Activated B cell treated with CpG ODN at 0.5 μM for 24 hours (primary cell): Measurements from ENCODE around the gene ME2. TPM values are rescaled to one million over a fixed set of nuclear protein-coding genes. Genes with fewer than 3 reads are reported as not detected.

Experiments used
- ATAC-seq: fragments of 200-7000 bp; cut with Tn5 transposase; one replicate; pipeline ENCODE4 v1.10.0; 2021; ENCODE audit warnings: low read depth, mild to moderate bottlenecking, moderate library complexity
- CTCF ChIA-PET: fragments of 350-600 bp; sonication (Branson Sonifier 250); formaldehyde crosslinking; loops from one replicate; lab custom pipeline; 2021; ENCODE audit warnings: antibody characterized with exemption; lab: Charles Lee
- POLR2A ChIA-PET: fragments of 350-600 bp; sonication (Branson Sonifier 250); formaldehyde crosslinking; loops from one replicate; lab custom pipeline; 2021; ENCODE audit warnings: antibody characterized with exemption; lab: Charles Lee
- DNase-seq: peaks from one replicate; pipeline ENCODE4 v3.0.0; 2022
- H3K27ac Mint-ChIP-seq: one replicate; pipeline ENCODE4 v1.8.0; 2020; ENCODE audit warnings: mixed read lengths
- H3K27me3 Mint-ChIP-seq: one replicate; pipeline ENCODE4 v1.8.0; 2021; ENCODE audit warnings: mixed read lengths
- H3K36me3 Mint-ChIP-seq: one replicate; pipeline ENCODE4 v1.8.0; 2021; ENCODE audit warnings: low read depth, mixed read lengths
- H3K4me1 Mint-ChIP-seq: one replicate; pipeline ENCODE4 v1.8.0; 2021; ENCODE audit warnings: mixed read lengths
- H3K4me3 Mint-ChIP-seq: one replicate; pipeline ENCODE4 v1.8.0; 2020; ENCODE audit warnings: mild to moderate bottlenecking, mixed read lengths
- H3K9me3 Mint-ChIP-seq: one replicate; pipeline ENCODE4 v1.8.0; 2020; ENCODE audit warnings: mixed read lengths
- intact Hi-C: fragments of 100-400 bp; cut with micrococcal nuclease; formaldehyde crosslinking; loops from one replicate; pipeline ENCODE4 v1.15.1; 2024
- total RNA-seq: library from RNA; stranded (reverse); gene quantifications from 2 replicates; pipeline ENCODE4 v1.2.3, GENCODE V29; 2022
- TF ChIP-seq, protein P1 (sequence below): fragments of 200-600 bp; IDR thresholded peaks from one replicate; pipeline ENCODE4 v1.8.0; 2022; ENCODE audit warnings: antibody characterized with exemption, mild to moderate bottlenecking

The ME2 gene
- total RNA-seq, 1 donor from 2014 or later = 63.5 TPM

DNA sequence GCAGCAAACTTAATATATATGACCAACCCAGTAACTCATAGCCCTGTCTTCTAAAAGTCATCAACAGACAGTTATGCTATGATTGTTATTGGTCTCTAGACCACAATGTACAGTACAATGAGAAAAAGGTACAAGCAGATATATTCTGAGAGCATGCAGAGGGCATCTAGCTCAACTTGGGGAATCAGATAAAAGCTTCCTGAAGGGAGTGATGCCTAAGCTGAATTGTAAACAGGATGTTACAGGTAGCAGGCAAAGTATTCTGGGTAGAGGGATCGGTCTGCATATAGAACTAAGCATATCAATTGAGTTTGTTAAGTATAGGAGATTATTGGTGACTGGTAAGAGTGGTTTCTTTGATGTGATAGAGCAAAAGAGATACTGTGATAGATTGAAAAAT, 30.3 kb downstream of the ME2 start:
- Mint-ChIP-seq H3K4me3 (no peak overlapping the region), H3K4me1 (no peaks in the 10 kb centered on the region), H3K36me3 (peaks cover 82% of the 10 kb centered on the region), H3K27ac (no peak overlapping the region), H3K27me3 (no peaks in the 10 kb centered on the region), H3K9me3 (peaks cover 5% of the 10 kb centered on the region)
- intact Hi-C loops = no loop called here
- DNase-seq (no peak), ATAC-seq (no peak)
- CTCF ChIA-PET = no interaction called here
- POLR2A ChIA-PET = no interaction called here
- TF ChIP-seq, protein P1, sequence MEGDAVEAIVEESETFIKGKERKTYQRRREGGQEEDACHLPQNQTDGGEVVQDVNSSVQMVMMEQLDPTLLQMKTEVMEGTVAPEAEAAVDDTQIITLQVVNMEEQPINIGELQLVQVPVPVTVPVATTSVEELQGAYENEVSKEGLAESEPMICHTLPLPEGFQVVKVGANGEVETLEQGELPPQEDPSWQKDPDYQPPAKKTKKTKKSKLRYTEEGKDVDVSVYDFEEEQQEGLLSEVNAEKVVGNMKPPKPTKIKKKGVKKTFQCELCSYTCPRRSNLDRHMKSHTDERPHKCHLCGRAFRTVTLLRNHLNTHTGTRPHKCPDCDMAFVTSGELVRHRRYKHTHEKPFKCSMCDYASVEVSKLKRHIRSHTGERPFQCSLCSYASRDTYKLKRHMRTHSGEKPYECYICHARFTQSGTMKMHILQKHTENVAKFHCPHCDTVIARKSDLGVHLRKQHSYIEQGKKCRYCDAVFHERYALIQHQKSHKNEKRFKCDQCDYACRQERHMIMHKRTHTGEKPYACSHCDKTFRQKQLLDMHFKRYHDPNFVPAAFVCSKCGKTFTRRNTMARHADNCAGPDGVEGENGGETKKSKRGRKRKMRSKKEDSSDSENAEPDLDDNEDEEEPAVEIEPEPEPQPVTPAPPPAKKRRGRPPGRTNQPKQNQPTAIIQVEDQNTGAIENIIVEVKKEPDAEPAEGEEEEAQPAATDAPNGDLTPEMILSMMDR = no peak

DNA sequence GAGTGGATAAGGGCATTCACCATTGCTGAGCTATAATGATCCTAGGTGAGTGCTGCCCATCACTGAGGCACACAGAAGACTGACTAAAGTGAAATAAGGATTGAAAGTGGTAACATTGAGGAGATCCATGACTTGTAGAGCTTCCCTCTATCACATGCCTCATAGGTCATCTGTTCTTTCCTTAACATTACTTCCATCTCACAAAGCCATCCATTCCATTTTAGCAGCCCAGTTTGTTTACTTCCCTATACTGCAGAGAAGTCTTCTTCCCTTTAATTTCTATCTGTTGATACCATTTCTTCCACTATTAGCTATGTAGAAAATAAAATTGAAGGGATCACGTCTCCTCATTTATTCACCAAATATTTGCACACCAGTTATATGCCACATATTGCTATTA, 32.1 kb downstream of the ME2 start:
- intact Hi-C loops = no loop called here
- TF ChIP-seq, protein P1 = no peak
- Mint-ChIP-seq H3K4me1 (no peaks in the 10 kb centered on the region), H3K27ac (no peak overlapping the region), H3K27me3 (no peaks in the 10 kb centered on the region), H3K36me3 (peaks cover 81% of the 10 kb centered on the region), H3K9me3 (peaks cover 5% of the 10 kb centered on the region), H3K4me3 (no peak overlapping the region)
- ChIA-PET CTCF (interaction anchor here (0.8 kb wide), 1 partner anchor 91 kb away, joined by 3 read pairs; no protein-coding TSS in a partner anchor), POLR2A (no interaction called here)
- ATAC-seq (no peak), DNase-seq (no peak)

DNA sequence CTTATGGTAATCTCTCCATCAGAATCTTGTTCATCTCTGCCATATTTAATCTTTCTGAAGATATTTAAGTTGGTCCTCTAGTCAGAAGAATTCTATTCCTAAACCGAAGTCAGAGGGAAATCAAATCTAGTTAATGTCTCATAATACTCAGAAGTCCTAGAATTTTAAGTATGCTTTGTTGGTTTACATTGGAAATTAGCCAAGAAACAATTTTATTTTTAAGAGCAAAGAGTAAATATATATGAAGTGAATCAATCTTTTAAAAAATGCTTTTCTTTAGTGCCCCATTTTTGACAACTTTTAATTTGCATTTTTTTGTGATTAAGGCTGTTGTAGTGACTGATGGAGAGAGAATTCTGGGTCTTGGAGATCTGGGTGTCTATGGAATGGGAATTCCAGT, 38.1 kb downstream of the ME2 start:
- ATAC-seq (no peak), DNase-seq (no peak)
- Mint-ChIP-seq H3K4me3 (no peak overlapping the region), H3K36me3 (peaks cover 75% of the 10 kb centered on the region), H3K4me1 (no peaks in the 10 kb centered on the region), H3K27me3 (no peaks in the 10 kb centered on the region), H3K27ac (no peak overlapping the region), H3K9me3 (no peaks in the 10 kb centered on the region)
- TF ChIP-seq, protein P1 = no peak
- ChIA-PET CTCF (no interaction called here), POLR2A (no interaction called here)
- intact Hi-C loops = loop anchor here (5.0 kb wide), 1 partner anchor 95 kb away; the partner anchor contains the start of gene MRO

DNA sequence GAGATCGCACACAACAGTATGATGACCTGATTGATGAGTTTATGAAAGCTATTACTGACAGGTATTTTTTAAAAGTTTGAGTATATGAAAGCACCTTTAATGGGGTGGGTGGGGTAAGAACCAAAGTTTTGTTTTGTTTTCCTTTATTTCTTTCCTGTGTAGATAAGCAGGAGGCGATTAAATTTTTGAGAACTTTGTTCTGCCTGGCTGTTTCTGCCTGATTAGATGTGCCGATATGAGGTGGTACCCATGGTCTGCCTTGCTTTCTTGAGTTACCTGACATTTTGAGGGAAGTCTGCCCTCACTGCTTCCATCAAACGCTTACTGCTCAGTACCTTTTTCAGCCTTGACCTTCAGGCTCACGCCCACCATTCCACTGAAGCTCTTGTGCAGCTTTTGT, 39.2 kb downstream of the ME2 start:
- ATAC-seq (no peak), DNase-seq (no peak)
- no peaks in the 10 kb centered on the region for H3K4me1 Mint-ChIP-seq
- H3K27ac Mint-ChIP-seq = no peak overlapping the region
- H3K36me3 Mint-ChIP-seq = peaks cover 78% of the 10 kb centered on the region
- H3K4me3 Mint-ChIP-seq = no peak overlapping the region
- POLR2A ChIA-PET = no interaction called here
- CTCF ChIA-PET = no interaction called here
- no peaks in the 10 kb centered on the region for H3K27me3 Mint-ChIP-seq
- TF ChIP-seq, protein P1 = no peak
- intact Hi-C loops = loop anchor here (5.0 kb wide), 1 partner anchor 96 kb away; the partner anchor contains the start of gene MRO
- H3K9me3 Mint-ChIP-seq = no peaks in the 10 kb centered on the region

DNA sequence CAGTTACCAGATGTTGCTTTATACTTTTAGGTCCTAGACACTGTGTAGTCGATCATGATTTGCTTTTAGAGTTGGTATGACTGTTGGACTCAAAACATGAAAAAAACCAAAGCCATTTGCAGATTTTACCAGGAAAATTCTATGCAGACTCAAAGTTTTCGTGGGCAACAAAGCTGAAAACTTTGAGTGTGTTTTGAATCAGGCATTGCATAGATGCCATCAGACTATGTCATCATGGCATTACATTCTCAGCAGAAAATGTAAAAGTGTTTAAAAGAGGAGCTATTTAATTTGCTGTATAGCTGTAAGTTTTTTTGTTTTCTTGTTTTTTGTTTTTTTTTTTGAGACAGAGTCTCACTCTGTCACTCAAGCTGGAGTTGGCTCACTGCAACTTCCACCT, 45.5 kb downstream of the ME2 start:
- Mint-ChIP-seq H3K27me3 (no peaks in the 10 kb centered on the region), H3K4me1 (no peaks in the 10 kb centered on the region), H3K9me3 (peaks cover 6% of the 10 kb centered on the region), H3K27ac (no peak overlapping the region), H3K36me3 (peaks cover 90% of the 10 kb centered on the region), H3K4me3 (no peak overlapping the region)
- ChIA-PET CTCF (no interaction called here), POLR2A (no interaction called here)
- intact Hi-C loops = no loop called here
- TF ChIP-seq, protein P1 = no peak
- ATAC-seq (no peak), DNase-seq (no peak)
